Stimulated activated CD4-positive, alpha-beta T cell treated with anti-CD3 and anti-CD28 coated beads, Interleukin-1b, Interleukin-23, amount 100 ng/mL, for 1 hour (primary cell): Measurements from ENCODE around the gene TBC1D14.
A peak's percentile ranks its signal among the peaks of the same experiment; 100 is the strongest.
"Not testable (repeated sequence)": the region's sequence is repeated elsewhere in the genome, so short reads cannot be mapped to it uniquely, and the experiment has no call there.

Experiments
- DNase-seq, 2 donors: peaks; one replicate each; pipeline ENCODE4 v3.0.0-alpha.2; 2020; ENCODE audit warnings: low read depth in 2 of 2

Gene TBC1D14

GRCh38 chr4:6971536-6972374 lies 62.1 kb downstream of the TBC1D14 start:
- DNase-seq: no peak

- DNase-seq: no peak
These were observed 62.7 kb downstream of the TBC1D14 start for GRCh38 chr4:6972375-6972650.

GRCh38 chr4:6972911-6973310 lies 63.3 kb downstream of the TBC1D14 start:
- no peak for DNase-seq

- DNase-seq: peak; percentile 52 to 68
These were observed 64.7 kb downstream of the TBC1D14 start for GRCh38 chr4:6974138-6974848.

GRCh38 chr4:6977846-6978245 lies 68.2 kb downstream of the TBC1D14 start:
- not testable (repeated sequence) for DNase-seq

- no peak for DNase-seq
These were observed 74.0 kb downstream of the TBC1D14 start for GRCh38 chr4:6983544-6984142.

GRCh38 chr4:6984612-6985425 lies 75.2 kb downstream of the TBC1D14 start:
- DNase-seq: no peak

GRCh38 chr4:6986072-6986780 lies 76.6 kb downstream of the TBC1D14 start:
- no peak for DNase-seq

- DNase-seq: peak; percentile 84 to 88
These were observed 77.4 kb downstream of the TBC1D14 start for GRCh38 chr4:6986781-6987587.

GRCh38 chr4:6987588-6987961 lies 77.9 kb downstream of the TBC1D14 start:
- no peak for DNase-seq

- DNase-seq: no peak
These were observed 78.5 kb downstream of the TBC1D14 start for GRCh38 chr4:6988016-6988715.

GRCh38 chr4:6989331-6989923 lies 79.8 kb downstream of the TBC1D14 start:
- no peak for DNase-seq

GRCh38 chr4:6990661-6991060 lies 81.0 kb downstream of the TBC1D14 start:
- DNase-seq: no peak

- no peak for DNase-seq
These were observed 81.6 kb downstream of the TBC1D14 start for GRCh38 chr4:6991249-6991648.

GRCh38 chr4:6991771-6992557 lies 82.3 kb downstream of the TBC1D14 start:
- no peak for DNase-seq

GRCh38 chr4:6992728-6993677 lies 83.4 kb downstream of the TBC1D14 start:
- DNase-seq: no peak

GRCh38 chr4:6996481-6996880 lies 86.9 kb downstream of the TBC1D14 start:
- DNase-seq: no peak
